Measurements from ENCODE around the gene RAPGEF3. TPM values are rescaled to one million over a fixed set of nuclear protein-coding genes. Genes with fewer than 3 reads are reported as not detected.
A peak's percentile ranks its signal among the peaks of the same experiment; 100 is the strongest.

The RAPGEF3 gene
- total RNA-seq, 1 donor from 2014 or later = 4.9 TPM

GRCh38 chr12:47777151-47777550 lies 18.5 kb upstream of the RAPGEF3 start:
- peaks cover 12% of the 10 kb centered on the region for H3K27me3 Mint-ChIP-seq
- DNase-seq (ENCODE audit: extremely low spot score, unreplicated experiment) = no peak
- H3K4me3 Mint-ChIP-seq = no peak overlapping the region
- no peaks in the 10 kb centered on the region for H3K36me3 Mint-ChIP-seq
- TF ChIP-seq CTCF (conservative IDR thresholded peaks at IDR 0.05) = no peak
- H3K27ac Mint-ChIP-seq = peak overlapping the region; percentile 75
- no peaks in the 10 kb centered on the region for H3K9me3 Mint-ChIP-seq
- H3K4me1 Mint-ChIP-seq (ENCODE audit: unreplicated experiment) = peaks cover 17% of the 10 kb centered on the region

- Mint-ChIP-seq H3K9me3 (no peaks in the 10 kb centered on the region), H3K27ac (peak overlapping the region; percentile 75), H3K4me3 (no peak overlapping the region), H3K36me3 (no peaks in the 10 kb centered on the region), H3K27me3 (peaks cover 13% of the 10 kb centered on the region), H3K4me1 (ENCODE audit: unreplicated experiment) (peaks cover 17% of the 10 kb centered on the region)
- no peak for DNase-seq (ENCODE audit: extremely low spot score, unreplicated experiment)
- no peak for TF ChIP-seq CTCF (conservative IDR thresholded peaks at IDR 0.05)
These were observed 17.9 kb upstream of the RAPGEF3 start for GRCh38 chr12:47776471-47777143.

GRCh38 chr12:47775100-47775911 lies 16.6 kb upstream of the RAPGEF3 start:
- peaks cover 13% of the 10 kb centered on the region for H3K27me3 Mint-ChIP-seq
- TF ChIP-seq CTCF (conservative IDR thresholded peaks at IDR 0.05) = no peak
- no peaks in the 10 kb centered on the region for H3K36me3 Mint-ChIP-seq
- H3K27ac Mint-ChIP-seq = peak overlapping the region; percentile 65
- DNase-seq (ENCODE audit: extremely low spot score, unreplicated experiment) = no peak
- no peaks in the 10 kb centered on the region for H3K9me3 Mint-ChIP-seq
- H3K4me1 Mint-ChIP-seq (ENCODE audit: unreplicated experiment) = peaks cover 17% of the 10 kb centered on the region
- H3K4me3 Mint-ChIP-seq = peak overlapping the region; percentile 67

GRCh38 chr12:47774663-47775062 lies 16.0 kb upstream of the RAPGEF3 start:
- Mint-ChIP-seq H3K9me3 (no peaks in the 10 kb centered on the region), H3K4me1 (ENCODE audit: unreplicated experiment) (peaks cover 17% of the 10 kb centered on the region), H3K4me3 (peak overlapping the region; percentile 62), H3K27ac (peak overlapping the region; percentile 65), H3K27me3 (peaks cover 13% of the 10 kb centered on the region), H3K36me3 (no peaks in the 10 kb centered on the region)
- TF ChIP-seq CTCF (conservative IDR thresholded peaks at IDR 0.05) = no peak
- DNase-seq (ENCODE audit: extremely low spot score, unreplicated experiment) = no peak

GRCh38 chr12:47773858-47774580 lies 15.3 kb upstream of the RAPGEF3 start:
- Mint-ChIP-seq H3K36me3 (no peaks in the 10 kb centered on the region), H3K9me3 (no peaks in the 10 kb centered on the region), H3K27ac (peak overlapping the region; percentile 65), H3K4me3 (peak overlapping the region; percentile 91), H3K4me1 (ENCODE audit: unreplicated experiment) (peaks cover 12% of the 10 kb centered on the region), H3K27me3 (peaks cover 10% of the 10 kb centered on the region)
- TF ChIP-seq CTCF (conservative IDR thresholded peaks at IDR 0.05) = no peak
- DNase-seq (ENCODE audit: extremely low spot score, unreplicated experiment) = no peak

All from type B pancreatic cell (in vitro differentiated cells).